Renal pelvis (tissue), 4 donors: ENCODE measurements around the gene ADD3. TPM values are rescaled to one million over a fixed set of nuclear protein-coding genes. Genes with fewer than 3 reads are reported as not detected.
"Not testable (repeated sequence)": the region's sequence is repeated elsewhere in the genome, so short reads cannot be mapped to it uniquely, and the experiment has no call there.

Source experiments
- DNase-seq: peaks from one replicate; pipeline ENCODE4 v3.0.0-alpha.2; 2013
- polyA plus RNA-seq, 3 donors: library from polyadenylated mRNA; unstranded; fragments of 120-200 nt; gene quantifications; one replicate each; pipeline ENCODE4 v1.2.1, GENCODE V29; 2013; ENCODE audit not compliant: insufficient read length in 3 of 3

The ADD3 gene
- polyA plus RNA-seq, 3 donors: 223 to 320 (median 288) TPM

- DNase-seq: no peak
Observed at GRCh38 chr10:109972372-109973001, 35.3 kb upstream of the ADD3 start.

GRCh38 chr10:109973326-109973829 lies 34.4 kb upstream of the ADD3 start:
- no peak for DNase-seq

- DNase-seq: no peak
Observed at GRCh38 chr10:109974504-109975191, 33.1 kb upstream of the ADD3 start.

GRCh38 chr10:109975244-109976190 lies 32.3 kb upstream of the ADD3 start:
- DNase-seq: no peak

- DNase-seq: no peak
Observed at GRCh38 chr10:109976681-109977080, 31.1 kb upstream of the ADD3 start.

GRCh38 chr10:109977382-109977806 lies 30.4 kb upstream of the ADD3 start:
- no peak for DNase-seq

- DNase-seq: no peak
Observed at GRCh38 chr10:109978481-109978880, 29.3 kb upstream of the ADD3 start.

GRCh38 chr10:109979215-109979614 lies 28.6 kb upstream of the ADD3 start:
- DNase-seq: no peak

- DNase-seq: no peak
Observed at GRCh38 chr10:109981650-109982049, 26.1 kb upstream of the ADD3 start.

GRCh38 chr10:109982123-109982522 lies 25.7 kb upstream of the ADD3 start:
- DNase-seq: no peak

- no peak for DNase-seq
Observed at GRCh38 chr10:109982812-109983211, 25.0 kb upstream of the ADD3 start.

- no peak for DNase-seq
Observed at GRCh38 chr10:109984013-109984412, 23.8 kb upstream of the ADD3 start.

GRCh38 chr10:109985768-109986167 lies 22.0 kb upstream of the ADD3 start:
- DNase-seq: not testable (repeated sequence)

- no peak for DNase-seq
Observed at GRCh38 chr10:109987452-109988211, 20.2 kb upstream of the ADD3 start.

GRCh38 chr10:109988212-109988596 lies 19.6 kb upstream of the ADD3 start:
- DNase-seq: no peak

GRCh38 chr10:109991266-109991855 lies 16.4 kb upstream of the ADD3 start:
- DNase-seq: no peak

GRCh38 chr10:109992485-109992884 lies 15.3 kb upstream of the ADD3 start:
- no peak for DNase-seq

GRCh38 chr10:109993551-109994330 lies 14.0 kb upstream of the ADD3 start:
- no peak for DNase-seq

- no peak for DNase-seq
Observed at GRCh38 chr10:109994711-109995577, 12.8 kb upstream of the ADD3 start.
